KBM-7 (cell line): ENCODE data around the gene SLC25A51.

Source experiments
- DNase-seq: peaks from one replicate; pipeline ENCODE4 v3.0.0-alpha.2; 2015
- in situ Hi-C: fragments of 300-500 bp; cut with MboI; formaldehyde crosslinking; loops from 2 replicates; pipeline ENCODE4 v1.14.3; 2020; ENCODE audit warnings: low sequenced_read_pairs, low pct_unique_long_range_greater_than_20kb, mixed read lengths

Gene SLC25A51

DNA sequence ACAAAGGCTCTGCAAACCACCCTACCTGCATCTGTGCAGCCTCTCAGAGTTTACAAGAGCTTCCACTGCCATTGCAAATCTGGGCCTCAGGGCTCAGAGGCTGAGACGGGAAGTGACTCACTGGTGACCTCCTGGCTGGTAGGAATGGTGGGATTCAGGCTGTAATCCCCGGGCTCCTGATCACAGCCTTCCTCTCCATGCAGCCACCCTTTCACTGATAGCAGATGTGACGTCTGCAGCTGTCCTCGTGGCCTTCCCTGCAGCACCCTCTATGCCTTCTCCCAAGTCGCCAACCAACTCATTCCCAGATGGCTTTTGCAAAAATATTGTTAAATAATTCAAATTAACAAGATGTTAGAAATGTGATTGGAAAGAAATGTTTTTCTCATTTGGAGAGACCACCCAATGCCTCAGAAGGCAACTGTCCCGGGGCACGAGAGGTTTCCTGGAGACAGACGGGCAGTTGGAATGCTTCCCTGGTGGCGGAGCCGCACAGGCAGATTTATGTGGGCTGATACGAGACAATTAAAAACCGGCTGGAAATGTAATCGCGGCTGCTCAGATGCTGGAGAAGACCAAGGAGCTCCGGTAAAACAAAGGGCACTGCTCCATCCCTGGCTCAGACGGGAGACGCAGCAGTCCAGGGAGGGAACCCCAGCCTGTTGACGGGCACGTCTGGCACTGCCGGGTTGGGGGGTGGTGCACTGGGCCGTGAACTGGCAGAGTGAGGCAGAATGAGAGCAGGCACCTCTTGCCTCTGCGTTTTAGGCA is 34.4 kb upstream of the SLC25A51 start:
- in situ Hi-C loops, result no loop called here
- no peak for DNase-seq

DNA sequence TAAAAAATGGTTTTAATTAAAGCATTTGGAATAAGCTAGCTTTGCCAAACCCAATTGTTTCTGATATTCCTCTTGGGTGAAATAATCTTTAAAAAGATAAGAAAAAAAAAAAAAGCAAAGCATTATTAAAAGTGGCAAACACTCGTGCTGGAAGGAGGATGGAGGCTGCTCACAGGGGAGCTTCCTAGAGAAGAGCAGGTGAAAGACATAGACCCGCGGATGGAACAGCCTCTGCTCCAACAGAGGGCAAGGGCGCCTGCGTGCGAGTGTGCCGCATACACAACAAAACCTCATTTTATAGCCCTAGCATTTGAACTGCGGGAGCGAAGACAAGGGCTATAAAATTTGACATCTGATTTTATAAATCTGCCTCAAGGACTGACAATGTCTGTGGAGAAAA is 33.4 kb upstream of the SLC25A51 start:
- in situ Hi-C loops, result no loop called here
- DNase-seq, result no peak

- DNase-seq, result no peak
- in situ Hi-C loops, result no loop called here
Observed at GRCh38 chr9:37936965-37937364, 33.0 kb upstream of the SLC25A51 start.

DNA sequence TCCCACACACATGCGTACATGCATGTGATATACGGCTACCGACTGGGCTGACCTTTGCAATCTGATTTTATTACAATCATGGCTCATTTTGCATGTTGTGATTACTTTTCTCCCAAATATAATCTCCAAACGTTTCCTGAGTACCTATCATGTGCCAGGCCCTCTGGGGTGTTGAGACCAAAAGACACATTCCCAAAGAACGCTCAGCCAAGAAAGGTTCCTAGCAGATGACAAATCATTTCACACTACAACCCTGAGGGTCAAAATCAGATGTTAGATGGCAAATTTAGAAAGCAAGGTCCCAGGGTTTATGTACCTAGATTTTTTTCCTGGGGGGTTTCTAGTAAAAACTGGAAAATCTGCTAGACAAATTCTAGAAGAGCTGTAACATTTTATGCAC is 32.4 kb upstream of the SLC25A51 start:
- in situ Hi-C loops, result no loop called here
- no peak for DNase-seq

DNA sequence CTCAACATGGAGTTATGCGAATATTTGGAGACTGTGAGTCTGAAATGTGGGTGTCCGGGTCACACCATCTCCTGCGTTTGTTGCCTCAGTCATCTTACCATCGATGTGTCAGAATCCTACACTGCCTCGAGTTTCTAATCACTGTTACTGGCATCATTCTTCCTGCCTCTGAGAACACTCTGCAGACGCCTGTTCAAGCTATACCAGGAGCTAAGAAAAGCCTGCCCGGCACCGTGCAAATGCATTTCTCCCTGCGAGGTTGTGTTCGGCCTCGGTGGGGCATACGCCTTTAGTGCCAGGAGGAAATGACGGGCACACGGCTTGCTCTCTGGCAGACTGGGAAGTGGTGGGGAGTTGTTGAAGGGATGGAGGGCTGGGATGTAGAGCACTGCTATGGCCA is 31.2 kb upstream of the SLC25A51 start:
- in situ Hi-C loops, result no loop called here
- DNase-seq, result no peak

GRCh38 chr9:37931592-37931991 is 27.7 kb upstream of the SLC25A51 start:
- in situ Hi-C loops, result no loop called here
- no peak for DNase-seq

DNA sequence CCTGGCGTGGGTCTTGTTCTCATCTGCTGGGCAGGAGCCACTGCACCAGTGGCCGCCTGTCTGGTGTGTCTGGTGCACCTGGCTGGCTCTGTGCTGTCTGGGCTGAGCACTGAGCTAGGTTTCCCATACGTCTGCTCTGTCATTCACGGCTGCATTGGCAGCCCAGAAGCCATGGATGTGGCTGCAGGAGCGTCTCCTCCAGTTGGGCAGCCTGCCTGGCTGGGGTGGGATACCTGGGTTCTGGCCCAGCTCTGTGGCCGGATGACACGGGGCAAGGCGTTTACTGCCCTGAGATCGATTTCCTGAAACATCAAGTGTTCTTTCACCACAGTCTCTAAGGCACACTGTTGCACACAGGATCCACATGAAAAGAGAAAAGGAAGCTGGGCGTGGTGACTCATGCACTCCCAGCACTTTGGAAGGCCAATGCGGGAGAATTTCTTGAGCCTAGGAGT is 25.5 kb upstream of the SLC25A51 start:
- no peak for DNase-seq
- in situ Hi-C loops, result no loop called here

DNA sequence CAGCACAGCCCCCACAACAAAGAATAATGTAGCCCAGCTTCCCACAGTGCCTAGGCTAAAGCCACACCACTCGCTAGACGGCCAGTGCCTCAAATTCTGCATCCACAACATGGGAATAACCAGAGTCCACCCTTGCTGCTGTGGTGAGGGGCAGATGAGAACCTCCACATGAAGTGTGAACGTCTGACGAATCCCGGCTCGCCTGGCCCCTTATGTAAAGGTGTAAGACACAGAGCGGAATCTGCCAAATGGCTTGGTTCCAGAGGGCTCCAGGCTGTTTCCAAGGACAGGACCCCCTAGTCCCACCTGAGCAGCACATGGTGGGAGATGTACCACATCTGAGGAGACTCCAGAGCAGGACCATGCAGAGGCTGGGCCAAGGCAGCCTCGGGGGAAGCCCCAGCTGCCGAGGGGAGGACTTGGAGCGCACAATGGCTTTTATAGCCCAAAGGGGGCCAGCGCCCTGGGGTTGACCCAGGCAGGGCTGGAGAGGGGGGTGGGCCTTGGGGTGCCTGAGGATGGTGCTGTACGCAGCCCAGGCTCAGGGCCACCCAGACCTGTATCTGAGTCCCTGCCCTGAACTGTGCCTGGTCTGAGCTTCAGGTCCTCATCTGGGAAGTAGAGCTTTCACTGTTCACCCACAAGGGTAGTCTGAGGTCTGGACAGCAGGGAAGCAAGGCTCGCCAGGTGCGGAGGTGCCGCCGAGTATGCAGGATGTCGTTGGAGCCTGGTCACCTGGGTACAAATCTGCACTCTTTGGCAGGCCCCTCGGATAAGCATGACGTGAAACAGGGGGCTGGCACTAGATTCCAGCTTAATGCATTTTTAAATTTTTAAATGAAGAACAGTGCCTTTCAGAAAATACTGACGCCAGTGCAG is 24.9 kb upstream of the SLC25A51 start:
- in situ Hi-C loops, result no loop called here

GRCh38 chr9:37927601-37928551 is 23.9 kb upstream of the SLC25A51 start:
- DNase-seq, result no peak
- in situ Hi-C loops, result no loop called here

More for the DNA sequence above, 24.9 kb upstream of the SLC25A51 start:
- no peak for DNase-seq

GRCh38 chr9:37927132-37927531 is 23.2 kb upstream of the SLC25A51 start:
- no peak for DNase-seq
- in situ Hi-C loops, result no loop called here

DNA sequence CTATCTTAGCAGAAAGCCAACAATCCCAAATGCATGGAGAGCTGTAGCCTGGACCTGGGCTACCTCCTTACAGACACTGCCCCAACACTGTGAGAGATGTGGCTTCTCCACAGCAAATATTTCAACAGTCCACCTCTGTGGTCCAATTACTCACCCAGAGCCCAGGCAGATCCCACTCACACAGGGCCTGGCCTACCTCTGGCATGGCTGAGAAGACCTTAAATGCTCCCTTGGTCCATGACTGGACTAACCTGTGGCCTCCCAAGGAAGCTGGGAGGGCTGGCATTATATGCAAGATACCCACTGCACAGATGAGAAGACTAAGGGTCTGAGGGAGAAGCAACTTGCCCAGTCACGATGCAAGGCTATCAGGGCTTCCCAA is 22.8 kb upstream of the SLC25A51 start:
- in situ Hi-C loops, result no loop called here
- no peak for DNase-seq

DNA sequence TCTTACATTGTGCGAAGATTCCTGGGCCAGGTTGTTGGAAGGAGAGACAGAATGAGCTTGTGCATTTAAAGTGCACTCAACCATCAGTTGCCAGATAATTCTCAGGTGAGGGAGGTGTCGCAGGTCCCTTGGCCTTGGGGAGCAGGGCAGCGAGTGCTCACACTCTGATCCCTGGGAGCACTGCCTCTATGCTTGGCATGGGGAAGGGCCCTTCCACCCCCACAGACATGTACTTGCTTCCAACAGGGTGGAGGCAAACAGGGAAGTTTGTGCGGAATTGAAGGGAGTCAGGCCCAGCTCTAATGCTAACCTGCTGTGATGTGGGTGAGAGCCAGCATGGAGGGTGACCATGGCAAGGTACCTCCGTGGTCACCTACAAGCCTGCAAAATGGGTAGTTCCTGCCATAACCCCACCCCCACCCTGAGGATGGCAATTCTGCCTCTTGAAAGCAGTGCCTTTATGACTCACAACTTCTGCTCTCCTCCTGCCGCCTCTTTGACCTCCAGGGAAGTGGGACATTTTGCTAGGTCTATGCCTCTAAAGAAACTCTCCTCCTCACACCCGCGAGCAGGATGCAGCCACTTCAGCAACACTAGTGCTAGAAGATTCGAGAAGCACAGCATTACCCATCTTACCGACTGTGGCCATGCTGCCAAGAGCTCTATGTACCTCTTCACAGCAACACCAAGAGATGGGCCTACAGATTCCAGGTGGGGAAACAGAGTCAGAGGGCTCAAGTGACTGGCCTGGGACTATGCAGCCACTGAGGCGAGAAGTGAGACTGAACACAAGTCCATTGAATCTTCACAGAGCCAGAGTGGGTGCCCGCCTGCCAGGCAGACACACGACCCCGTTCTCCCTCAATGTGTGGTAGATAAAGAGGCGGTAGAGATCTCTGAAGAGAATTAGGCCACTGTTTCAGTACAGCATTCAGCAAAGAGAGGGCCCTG is 22.1 kb upstream of the SLC25A51 start:
- in situ Hi-C loops, result no loop called here
- DNase-seq, result no peak

DNA sequence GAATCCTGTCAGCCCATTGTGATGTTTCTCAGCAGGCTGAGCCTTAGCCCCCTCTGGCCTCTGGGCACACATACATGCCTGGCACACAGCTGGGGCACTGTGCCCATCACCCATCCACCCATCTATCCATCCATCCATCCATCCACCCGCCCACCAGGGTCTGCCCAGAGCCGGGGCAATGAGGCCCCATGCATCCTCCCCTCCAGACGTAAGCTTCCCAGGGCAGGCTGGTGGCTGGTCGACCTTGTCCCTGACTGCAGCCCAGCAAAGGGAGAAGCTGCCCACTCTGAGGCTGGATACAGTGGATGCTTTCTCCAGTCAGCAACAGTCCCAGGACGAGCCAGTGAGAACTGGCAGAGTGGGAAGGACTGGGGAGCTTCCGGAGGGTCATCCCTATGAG is 21.1 kb upstream of the SLC25A51 start:
- DNase-seq, result no peak
- in situ Hi-C loops, result no loop called here

DNA sequence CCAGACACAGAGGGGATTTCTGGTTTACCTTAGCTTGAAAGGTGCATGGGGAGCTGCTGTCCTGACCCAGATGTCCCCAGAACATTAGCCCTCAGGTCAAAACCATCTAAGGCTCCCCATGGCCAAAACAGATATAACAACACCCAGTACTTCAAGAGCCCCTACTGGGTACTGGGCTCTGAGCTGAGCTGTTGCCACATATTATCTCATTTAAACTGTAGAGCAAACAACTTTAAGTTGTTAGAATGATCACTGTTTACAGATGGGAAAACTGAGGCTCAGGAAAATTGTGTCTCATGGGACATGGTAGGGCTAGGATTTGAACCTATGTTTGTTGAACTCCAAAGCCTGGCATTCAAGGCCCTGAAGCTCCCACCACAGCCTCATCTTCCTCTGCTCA is 20.6 kb upstream of the SLC25A51 start:
- in situ Hi-C loops, result loop anchor here (5.0 to 25.0 kb wide), 2 partner anchors 38 to 413 kb away; no protein-coding TSS in a partner anchor
- DNase-seq, result no peak

DNA sequence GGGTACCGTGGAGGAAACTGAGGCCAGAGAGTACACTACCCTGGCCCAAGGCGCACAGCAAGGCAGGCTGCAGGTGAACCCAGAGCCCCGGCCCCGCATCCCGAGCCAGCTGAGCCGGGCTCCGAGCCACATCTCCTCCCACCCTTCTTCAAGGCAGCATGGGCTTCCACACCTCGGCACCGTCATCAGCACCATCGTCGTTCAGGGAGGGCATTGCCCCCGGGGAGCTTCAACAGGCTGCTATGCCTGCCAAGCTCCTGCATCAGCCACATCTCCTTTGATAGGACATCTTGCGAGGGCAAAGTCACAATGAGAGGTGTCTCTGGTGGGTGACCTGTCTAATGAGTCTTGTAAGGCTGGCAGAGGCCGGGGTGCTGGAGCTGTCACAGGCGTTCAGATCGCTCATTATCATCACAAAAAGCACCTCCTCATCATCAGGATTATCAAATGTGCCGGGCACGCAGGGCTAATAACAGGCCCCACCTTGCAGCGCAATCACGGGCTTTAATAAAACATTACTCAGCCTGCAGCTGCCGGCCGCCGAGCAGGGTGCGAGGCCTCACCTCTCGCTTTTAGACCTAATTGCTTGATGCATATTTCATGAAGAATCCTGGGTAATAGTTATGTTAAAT is 20.0 kb upstream of the SLC25A51 start:
- in situ Hi-C loops, result loop anchor here (5.0 to 25.0 kb wide), 2 partner anchors 38 to 413 kb away; no protein-coding TSS in a partner anchor
- DNase-seq, result no peak

- in situ Hi-C loops, result loop anchor here (5.0 to 25.0 kb wide), 2 partner anchors 39 to 414 kb away; no protein-coding TSS in a partner anchor
- no peak for DNase-seq
Observed at GRCh38 chr9:37923118-37923795, 19.3 kb upstream of the SLC25A51 start.
